NCI-H345 treated with DMSO at 0.1 percent for 48 hours (cell line): ENCODE results near the gene EDEM3.
"Not testable (repeated sequence)": the region's sequence is repeated elsewhere in the genome, so short reads cannot be mapped to it uniquely, and the experiment has no call there.

ENCODE experiments used
- DNase-seq: peaks from one replicate; lab custom pipeline; 2025; ENCODE audit not compliant: unreplicated experiment; lab: John Stamatoyannopoulos, UW

EDEM3 gene

GRCh38 chr1:184770181-184770979 lies 15.7 kb upstream of the EDEM3 start:
- no peak for DNase-seq

- no peak for DNase-seq
Measured at GRCh38 chr1:184769241-184769640, 14.6 kb upstream of the EDEM3 start.

GRCh38 chr1:184768467-184768866 lies 13.8 kb upstream of the EDEM3 start:
- no peak for DNase-seq

DNA sequence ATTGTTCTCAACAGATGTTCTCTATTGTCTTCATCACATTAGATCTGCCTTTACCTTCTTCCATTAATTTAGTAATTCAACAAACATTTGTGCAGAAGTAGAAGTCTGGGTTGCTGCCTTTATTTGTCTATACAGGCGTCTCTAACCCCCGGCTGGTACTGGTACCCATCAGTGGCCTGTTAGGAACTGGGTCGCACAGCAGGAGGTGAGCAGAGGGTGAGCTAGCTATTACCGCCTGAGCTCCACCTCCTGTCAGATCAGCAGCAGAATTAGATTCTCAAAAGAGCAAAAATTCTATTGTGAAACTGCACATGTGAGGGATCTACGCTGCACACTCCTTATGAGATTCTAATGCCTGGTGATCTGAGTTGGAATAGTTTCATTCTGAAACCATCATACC lies 12.9 kb upstream of the EDEM3 start:
- DNase-seq, result no peak

- no peak for DNase-seq
Measured at GRCh38 chr1:184764483-184764882, 9.8 kb upstream of the EDEM3 start.

GRCh38 chr1:184763520-184763919 lies 8.9 kb upstream of the EDEM3 start:
- DNase-seq, result not testable (repeated sequence)

GRCh38 chr1:184761969-184762485 lies 7.4 kb upstream of the EDEM3 start:
- no peak for DNase-seq

DNA sequence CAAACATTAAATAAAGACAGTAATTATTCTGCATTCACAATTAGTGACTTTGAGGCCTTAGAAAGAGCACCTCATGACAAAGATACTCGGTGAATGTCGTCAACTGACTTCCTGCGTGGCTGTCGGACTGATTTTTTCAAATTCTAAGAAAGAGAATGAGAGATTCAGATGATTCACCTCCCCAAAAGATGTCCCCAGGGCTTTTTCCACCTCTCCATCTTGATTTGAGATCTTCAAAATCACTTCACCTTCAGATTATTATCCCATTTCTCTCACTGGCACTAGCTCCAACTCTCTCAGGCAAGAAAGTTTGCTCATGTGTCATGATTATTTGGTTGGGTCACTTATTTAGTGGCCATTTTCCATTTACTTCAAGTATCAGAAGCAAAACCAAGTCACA lies 5.0 kb upstream of the EDEM3 start:
- DNase-seq, result no peak

DNA sequence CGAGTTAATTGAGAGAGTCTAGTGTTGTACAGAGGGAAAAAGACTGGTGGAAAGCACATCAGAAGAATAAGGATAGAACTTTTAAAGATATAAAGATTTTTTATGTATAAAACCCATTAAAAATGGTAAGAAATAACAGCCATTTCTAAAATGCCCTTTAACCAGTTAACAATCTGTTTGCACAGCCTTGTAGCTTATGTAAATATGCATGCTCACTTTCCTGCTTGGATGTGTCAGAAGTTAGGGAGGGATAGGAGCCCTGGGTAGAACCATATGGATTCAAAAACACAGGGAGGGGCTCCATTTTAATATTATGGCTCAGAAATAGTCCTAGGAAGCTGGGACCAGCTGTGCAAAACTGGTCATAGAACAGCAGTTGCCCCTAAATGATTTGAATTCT lies 4.5 kb upstream of the EDEM3 start:
- DNase-seq, result no peak

DNA sequence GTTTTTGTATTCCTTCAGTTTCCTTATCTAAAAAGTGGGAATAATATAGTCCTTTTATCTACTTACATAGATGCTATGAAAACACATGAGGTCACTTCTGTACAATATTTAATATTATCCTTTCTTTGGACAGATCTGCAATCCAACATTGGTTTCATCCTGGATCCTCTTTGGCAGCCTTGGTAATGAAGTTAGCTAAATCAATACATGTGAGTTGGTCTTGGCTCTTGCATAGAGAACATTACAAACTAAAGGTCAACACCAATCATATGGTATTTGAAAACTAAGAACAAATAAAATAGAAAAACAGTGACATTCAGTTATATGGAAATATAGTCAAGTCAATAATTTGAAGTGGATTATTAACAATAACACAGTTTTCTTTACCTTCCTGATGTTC lies 3.2 kb upstream of the EDEM3 start:
- DNase-seq, result no peak

GRCh38 chr1:184757406-184757805 lies 2.7 kb upstream of the EDEM3 start:
- no peak for DNase-seq

GRCh38 chr1:184755226-184756065 lies 788 bp upstream of the EDEM3 start:
- no peak for DNase-seq

GRCh38 chr1:184753608-184754475 lies 816 bp downstream of the EDEM3 start:
- no peak for DNase-seq

GRCh38 chr1:184753117-184753516 lies 1.5 kb downstream of the EDEM3 start:
- DNase-seq, result no peak

DNA sequence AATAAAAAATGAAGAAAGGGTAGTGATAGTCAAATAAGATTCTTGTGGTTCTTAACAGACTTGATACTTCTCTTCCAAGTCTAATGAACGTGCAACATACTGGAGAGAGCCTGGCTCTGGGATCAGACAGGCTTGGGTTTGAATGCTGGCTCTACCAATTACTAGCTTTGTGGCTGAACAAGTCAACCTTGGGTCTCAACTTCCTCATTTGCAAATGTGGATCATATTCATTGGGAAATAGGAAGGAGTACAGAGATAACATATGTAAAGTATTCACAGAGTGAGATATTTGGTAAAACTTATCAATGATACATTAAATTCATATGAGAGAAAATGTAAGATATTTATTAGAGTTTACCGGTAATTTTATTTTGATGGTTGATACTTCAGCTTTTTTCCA lies 2.0 kb downstream of the EDEM3 start:
- no peak for DNase-seq

- DNase-seq, result no peak
Measured at GRCh38 chr1:184748740-184749139, 5.9 kb downstream of the EDEM3 start.

GRCh38 chr1:184747089-184747955 lies 7.3 kb downstream of the EDEM3 start:
- no peak for DNase-seq

- DNase-seq, result no peak
Measured at GRCh38 chr1:184745929-184746638, 8.6 kb downstream of the EDEM3 start.

GRCh38 chr1:184745110-184745509 lies 9.5 kb downstream of the EDEM3 start:
- no peak for DNase-seq
